Activated CD4-positive, alpha-beta T cell treated with anti-CD3 and anti-CD28 coated beads for 48 hours (primary cell): ENCODE measurements around the gene IGFLR1.
A peak's percentile ranks its signal among the peaks of the same experiment; 100 is the strongest.

ENCODE experiments used
- DNase-seq: peaks from one replicate; pipeline ENCODE4 v3.0.0-alpha.2; 2020

The IGFLR1 gene

DNA sequence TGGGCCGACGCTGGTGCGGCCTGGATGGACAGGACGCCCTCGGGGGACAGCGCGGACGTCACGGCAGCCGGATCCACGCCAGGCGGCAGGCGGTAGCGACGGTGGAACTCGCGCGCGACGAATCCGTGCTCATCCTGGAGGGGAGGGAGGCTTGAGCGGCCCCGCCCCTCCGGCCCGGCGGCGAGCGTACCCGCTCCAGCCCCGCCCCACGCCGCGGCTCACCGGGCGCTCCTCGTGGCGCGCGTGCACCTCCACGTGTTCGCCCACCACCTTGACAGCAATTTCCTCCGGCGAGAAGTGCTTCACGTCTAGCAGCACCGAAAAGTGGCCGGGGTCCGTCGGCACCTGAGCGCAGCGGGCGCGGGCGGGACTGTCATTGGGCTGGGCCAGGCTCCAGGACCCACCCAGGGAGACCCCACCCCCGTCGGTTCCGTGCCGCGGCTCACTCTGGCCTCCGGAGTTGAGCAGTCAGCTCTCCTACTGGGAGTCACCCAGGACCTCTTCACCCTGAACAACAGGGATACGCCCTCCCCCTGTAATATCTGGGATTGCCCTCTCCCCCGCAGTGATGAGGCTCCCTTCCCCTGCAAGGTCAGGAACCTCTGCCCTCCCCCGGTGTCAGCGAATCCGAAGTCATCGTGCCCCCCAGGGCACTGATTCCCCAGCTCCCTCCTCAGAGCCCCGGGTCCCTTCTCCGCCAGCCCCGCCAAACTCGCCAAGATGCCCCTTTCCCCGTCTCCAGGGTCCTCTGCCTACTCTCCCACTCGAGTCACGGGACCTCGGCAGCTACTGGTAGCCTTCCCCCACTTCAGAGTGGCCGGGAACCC lies 13.5 kb upstream of the IGFLR1 start:
- peak; percentile 71 for DNase-seq

DNA sequence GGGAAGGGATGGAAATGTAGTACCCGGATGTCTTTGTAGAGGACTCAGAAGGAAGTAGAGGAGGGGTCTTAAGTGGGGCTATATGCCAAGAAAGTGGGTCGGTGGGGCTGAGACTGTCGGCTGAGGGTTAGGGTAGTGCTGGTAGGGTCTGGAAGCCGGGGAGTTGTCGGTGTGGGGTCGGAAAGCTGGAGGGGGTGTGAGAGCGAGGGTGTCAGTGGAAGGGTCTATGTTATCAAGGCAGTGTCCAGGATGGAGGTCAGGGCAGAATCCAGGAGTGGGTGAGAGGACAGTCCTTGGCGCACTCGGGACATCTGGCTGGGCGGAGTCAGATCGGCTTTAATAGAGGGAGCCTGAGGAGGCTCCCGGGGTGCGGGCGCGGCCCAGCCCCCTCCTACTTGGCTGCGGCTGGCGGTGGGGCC lies 12.9 kb upstream of the IGFLR1 start:
- no peak for DNase-seq

DNA sequence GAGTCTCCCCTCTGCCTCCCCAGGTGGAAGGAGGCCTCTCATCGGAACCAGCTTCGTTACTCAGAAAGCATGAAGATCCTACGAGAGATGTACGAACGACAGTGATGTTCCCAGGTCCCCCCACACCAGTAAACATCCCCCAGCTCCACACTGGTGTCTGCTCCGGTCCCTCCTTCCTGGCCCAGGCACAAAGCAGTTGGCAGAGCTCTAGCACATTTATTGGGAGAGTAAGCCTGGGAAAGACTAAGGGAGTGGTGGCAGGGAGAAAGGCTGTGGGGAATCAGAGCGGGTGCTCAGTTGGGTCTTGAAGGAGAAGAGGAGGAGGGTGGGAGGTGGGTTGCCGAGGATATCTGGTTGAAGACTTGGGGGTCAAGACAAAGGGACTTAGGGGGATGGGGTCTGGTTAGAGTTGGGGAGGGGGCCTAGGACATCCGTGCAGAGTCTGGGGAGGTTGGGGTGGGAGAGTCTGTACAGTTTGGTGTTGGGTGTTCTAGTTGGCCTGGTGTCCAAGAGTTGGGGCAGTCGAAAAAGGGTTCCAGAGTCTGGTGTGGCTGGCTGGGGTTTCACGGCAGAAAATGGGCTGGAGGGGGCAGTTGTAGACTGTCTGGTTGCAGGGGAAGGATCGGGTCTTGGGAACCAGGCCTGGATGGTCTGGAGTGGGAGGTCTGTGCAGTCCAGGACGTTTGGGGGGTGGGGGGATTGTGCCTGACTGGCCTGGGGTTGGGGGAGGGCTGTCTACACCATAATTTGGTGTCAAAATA lies 12.3 kb upstream of the IGFLR1 start:
- no peak for DNase-seq

DNA sequence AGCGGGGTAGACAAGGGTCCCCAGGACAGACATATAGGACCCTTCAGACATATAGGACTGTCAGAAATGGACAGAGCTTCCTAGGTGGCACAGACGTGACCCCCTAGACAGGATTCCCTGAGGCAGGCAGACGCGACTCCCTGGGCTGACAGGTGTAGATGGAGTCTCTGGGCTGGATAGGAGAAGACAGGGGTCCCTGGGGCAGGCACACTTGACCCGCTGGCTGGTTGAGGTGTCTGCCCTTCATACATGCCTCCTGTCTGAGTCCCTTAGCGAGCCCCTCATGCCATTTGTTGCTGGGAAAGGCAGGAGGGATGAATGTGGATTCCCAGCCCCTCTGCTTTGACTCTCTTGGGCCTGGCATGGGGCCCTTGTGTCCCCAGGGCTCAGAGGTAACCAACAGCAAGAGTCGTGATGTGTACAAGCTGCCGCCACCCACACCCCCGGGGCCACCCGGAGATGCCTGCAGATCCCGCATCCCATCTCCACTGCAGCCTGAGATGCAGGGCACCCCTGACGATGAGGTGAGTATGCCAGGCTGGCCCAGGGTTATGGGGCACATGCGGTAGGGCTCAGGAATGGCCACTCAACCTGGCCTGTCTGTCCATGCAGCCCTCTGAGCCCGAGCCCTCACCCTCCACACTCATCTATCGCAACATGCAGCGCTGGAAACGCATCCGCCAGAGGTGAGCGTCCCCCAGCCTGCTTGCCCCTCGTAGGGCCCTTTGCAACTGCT lies 11.6 kb upstream of the IGFLR1 start:
- no peak for DNase-seq

DNA sequence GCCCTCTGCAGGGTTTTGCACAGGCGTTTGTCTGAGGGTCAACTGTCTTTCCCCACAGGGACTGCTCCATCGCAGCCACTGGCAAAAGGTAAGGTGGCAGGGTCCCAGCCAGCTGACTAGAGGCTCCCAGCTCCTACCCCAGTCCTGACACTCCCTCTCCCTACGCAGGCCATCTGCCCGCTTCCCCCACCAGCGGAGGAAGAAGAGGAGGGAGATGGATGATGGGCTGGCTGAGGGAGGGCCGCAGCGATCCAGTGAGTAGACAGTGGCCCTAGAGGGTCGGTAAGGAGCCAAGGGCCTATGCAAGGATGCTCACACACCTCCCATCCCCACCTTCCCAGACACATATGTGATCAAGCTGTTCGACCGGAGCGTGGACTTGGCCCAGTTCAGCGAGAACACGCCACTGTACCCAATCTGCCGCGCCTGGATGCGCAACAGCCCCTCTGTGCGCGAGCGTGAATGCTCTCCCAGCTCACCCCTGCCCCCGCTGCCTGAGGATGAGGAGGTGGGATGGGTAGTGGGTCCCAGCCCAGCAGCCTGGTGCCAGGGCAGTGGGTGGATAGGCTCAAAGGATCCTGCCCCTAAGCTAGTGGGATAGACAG lies 10.6 kb upstream of the IGFLR1 start:
- no peak for DNase-seq

DNA sequence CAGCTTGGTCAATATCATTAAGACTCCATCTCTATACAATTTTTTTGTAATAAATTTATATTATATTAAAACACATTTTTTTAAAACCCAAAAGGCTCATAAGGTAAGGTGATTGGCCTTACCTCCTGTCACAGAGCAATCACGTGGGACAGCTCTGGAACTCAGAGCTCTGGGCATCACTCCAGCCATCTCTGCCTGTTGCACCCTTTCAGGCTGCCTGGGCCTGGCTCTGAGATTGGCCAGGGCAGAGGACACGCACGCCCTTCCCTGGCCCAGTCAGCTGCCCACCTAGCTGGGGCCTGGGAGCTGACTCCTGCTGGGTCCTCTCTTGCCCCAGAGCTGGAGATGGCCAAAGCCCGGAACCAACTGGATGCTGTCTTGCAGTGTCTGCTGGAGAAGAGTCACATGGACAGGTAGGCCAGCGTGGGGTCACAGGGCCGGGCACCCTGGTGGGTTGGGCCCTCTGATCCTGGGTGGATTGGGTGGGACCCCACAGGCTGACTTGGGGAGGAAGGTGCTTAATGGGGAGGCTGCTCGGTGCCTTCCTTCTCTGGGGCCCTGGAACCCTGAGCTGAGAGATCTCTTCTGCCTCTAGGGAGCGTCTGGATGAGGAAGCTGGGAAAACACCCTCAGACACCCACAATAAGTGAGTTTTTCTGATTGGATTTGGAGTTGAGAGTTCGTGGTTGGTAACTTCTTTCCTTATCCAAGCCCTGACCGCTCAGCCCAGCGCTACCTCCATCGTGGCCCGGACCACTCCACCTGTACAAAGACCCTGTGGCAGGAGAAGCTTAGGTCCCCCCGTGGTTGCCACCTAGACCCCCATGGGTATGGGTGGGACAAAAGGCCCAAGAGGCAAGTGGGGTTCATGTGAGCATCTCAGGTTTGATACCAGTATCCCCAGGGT lies 9.8 kb upstream of the IGFLR1 start:
- no peak for DNase-seq

DNA sequence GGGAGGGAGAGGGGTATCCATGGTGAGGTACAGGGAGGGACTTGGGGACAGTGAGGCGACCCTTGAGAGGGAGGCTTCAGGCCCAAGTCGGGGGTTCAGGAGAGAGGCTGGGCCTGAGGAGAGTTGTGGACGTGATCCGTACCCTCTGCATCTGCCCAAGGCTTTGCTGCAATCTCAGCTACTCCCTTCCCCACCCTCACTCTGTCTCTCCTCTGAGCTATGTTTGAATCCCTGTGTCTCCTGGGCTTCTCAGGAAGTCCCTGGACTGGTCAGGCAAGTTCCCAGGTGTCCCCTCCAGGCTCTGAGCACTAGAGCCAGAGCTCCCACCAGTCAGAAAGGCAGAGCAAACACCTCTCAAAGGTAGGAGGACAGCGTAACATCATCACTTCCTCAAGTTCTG lies 7.9 kb upstream of the IGFLR1 start:
- DNase-seq: no peak

DNA sequence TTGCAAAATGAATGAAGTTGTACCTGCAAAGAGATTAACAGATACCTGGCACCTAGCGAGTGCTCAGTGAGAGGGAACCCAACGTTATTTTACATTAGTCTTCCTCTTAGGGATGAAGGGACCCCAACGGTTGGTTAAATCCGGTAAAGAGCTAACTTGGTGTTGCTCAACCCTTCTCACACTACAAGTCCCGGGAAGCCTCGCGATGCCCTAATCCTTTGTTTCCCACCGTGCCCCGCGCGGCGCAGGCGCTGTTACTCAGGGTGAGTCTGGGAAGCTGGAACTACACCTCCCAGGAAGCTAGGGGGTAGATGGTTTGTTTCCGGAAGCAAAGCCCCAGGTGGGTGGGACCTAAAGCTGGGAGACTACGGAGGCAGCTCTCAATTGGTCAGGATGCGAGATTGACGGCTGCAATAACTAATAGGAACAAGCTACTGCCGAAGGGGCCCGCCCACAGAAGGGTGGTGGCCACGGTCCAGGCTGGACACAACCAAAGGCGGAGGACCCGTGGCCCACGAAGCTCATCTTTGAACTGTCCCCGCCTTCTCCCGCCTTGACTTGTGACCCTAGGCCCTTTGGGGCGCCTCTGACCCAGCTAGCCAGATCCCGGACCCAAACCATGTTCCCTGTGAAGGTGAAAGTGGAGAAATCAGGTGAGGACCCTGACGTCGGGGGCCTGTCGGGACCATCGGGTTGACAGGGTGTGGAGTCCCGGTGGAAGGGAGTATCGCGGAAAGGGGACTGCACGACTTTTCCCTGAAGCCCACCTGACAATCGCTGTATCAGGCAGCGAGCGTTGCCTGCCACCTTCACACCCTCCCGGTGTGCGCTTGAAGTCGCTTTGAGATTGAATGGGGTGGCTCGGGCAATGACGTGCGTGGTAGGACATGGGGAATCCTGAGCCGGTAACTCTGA lies 6.1 kb upstream of the IGFLR1 start, which contains the start of gene LIN37:
LIN37 (plus strand) TSS at position 471 of the 915 bp plus-strand sequence; CDS start at position 620, 149 bp downstream.
- peak; percentile 99 for DNase-seq

DNA sequence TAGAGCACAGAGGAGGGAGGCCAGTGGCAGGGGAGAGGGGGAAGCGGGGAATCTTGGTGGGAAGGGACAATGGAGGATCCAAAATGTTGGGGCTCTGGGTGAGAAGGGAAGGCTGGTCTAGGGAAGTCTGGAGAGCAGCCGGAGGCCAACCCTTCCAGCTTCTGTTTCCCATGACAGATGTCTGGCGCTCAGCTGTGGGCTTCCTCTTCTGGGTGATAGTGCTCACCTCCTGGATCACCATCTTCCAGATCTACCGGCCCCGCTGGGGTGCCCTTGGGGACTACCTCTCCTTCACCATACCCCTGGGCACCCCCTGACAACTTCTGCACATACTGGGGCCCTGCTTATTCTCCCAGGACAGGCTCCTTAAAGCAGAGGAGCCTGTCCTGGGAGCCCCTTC lies 4.3 kb upstream of the IGFLR1 start:
- DNase-seq: no peak

DNA sequence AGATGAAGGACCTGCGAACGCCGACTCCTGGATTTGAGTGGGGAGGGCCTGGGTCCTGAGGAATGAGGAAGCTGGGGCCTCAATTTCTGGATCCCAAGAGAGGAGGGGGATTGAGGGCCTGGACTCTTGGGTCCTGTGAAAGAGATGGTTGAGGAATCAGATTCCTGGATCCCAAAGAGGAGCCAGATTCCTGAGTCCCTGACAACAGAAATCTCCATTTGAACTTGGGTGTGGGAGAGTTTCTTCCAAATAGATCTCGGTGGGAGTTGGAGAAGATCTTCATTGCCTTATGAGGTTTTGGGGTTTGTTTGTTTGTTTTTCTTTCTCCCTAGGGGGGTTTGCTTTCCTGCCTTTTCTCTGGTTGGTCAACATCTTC lies 3.8 kb upstream of the IGFLR1 start:
- DNase-seq: no peak

DNA sequence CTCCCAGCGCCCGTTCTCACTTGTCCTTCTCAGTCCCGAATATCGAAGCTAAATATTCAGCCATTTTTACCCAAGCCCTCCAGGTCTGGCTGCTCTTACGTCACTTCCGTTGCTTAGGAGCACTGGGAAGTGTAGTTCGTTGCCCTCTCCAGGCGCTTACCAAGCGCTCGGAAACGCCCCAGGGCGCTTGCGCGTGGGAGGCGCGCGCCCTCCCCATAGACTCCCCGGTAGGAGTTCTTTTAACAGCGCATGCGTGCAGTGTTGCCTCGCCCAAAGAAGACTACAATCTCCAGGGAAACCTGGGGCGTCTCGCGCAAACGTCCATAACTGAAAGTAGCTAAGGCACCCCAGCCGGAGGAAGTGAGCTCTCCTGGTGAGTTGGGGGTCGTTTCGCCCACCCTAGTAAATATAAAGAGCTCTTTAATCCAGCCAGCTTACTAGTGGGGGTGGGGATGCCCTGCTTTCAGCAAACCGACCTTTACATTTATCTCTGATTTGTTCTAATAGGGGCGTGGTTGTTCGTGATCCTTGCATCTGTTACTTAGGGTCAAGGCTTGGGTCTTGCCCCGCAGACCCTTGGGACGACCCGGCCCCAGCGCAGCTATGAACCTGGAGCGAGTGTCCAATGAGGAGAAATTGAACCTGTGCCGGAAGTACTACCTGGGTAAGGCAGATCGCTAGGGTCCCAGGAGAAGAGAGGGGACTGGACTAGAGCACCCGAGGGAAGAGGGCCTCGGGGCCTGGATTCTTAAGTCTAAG lies 3.3 kb upstream of the IGFLR1 start, which contains the start of the genes PSENEN and U2AF1L4:
PSENEN (plus strand) TSS at position 324 of the 759 bp plus-strand sequence; CDS start at position 604, 280 bp downstream.
U2AF1L4 (minus strand) TSS at position 91 of the 759 bp plus-strand sequence; CDS start at position 64, 27 bp downstream.
- DNase-seq: peak; percentile 96

DNA sequence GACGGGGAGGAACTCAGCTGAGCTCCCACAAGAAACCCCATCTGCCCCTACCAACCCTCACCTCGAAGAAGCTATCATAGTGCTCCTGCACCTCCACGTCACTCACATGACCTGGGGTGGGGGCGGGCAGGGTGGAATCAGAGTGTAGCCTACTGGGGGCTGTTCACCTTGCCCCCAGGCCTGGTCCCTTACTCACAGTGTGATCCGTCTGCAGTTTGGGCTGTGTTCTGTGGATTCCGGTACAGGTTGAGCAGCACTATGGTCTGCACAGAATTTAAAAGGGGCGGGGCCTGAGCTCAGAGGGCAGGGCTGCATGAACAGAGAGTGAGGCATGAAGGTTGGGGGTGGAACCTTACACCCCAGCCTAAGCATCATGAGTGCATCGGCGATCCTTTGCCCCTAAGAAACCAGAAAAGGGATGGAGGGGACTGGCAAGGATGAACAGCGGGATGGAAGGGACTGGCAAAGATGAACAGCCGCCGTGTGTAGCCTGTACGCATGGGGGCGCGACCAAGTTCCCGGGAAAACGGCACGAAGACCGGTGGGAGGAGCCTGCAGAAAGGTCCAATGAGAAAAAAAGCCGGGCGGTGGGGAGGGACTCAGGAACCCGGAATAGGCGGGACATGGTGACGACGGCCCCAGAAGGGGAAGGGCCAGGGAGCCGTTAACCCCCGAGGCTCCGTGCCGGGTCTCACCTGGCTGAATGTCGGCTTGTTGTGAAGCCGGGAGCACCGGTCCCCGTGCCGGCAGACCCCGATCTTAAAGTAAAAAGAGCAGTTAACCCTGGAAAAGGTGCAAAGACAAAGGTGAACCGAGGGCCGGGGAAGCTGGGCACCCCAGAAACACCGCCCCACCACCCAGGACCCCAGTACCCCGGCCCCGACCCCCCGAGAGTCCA lies 2.4 kb upstream of the IGFLR1 start:
- DNase-seq: peak; percentile 95

DNA sequence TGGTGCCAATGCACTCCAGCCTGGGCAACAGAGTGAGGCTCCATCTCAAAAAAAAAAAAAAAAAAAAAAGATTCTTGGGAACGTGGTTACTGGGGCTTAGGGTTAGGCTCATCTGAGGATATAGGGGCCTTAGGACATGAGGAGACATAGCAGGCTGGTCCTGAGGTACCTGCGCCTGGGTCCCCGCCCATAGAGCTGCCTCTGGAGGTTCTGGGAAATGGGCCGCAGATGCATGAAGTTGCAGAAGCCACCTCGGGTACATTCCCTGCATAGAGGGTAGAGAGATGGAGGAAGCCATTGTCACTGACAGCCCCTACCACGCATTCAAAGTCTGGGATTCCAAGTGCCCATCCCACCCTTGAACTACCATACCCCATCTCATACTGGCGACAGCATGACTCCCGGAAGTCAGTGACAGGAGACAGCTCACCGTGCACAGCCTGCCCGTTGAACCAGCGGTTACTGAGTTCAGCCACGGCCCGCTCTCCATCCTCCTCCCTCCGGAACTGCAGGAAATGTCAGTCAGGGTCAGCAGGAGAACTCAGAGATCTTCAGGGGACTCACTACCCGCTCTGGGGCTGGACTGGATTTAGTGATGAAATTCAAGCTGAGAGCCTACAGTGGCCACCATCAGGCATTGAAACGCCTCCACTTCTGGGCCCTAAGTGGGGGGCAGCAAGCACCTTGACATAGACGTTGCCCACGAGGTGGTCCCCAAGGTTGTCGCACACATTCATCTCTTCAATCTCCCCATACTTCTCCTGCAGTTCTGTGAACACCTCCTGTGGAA lies 1.6 kb upstream of the IGFLR1 start:
- DNase-seq: no peak

DNA sequence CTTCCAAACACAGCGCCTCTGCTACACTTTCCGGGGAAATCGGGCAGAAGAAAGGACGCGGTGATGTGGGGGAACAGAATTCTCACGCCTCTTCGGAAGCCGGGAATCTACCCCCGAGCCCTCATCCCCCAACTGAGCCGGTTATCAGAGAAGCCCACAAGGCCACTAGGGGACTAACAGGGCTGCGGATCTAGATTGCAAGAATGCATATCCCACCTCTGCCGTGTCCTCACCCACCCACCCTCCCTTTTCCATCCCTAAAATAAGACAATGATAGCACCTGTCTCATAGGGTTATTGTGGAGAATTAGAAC lies 1.1 kb downstream of the IGFLR1 start:
- no peak for DNase-seq

DNA sequence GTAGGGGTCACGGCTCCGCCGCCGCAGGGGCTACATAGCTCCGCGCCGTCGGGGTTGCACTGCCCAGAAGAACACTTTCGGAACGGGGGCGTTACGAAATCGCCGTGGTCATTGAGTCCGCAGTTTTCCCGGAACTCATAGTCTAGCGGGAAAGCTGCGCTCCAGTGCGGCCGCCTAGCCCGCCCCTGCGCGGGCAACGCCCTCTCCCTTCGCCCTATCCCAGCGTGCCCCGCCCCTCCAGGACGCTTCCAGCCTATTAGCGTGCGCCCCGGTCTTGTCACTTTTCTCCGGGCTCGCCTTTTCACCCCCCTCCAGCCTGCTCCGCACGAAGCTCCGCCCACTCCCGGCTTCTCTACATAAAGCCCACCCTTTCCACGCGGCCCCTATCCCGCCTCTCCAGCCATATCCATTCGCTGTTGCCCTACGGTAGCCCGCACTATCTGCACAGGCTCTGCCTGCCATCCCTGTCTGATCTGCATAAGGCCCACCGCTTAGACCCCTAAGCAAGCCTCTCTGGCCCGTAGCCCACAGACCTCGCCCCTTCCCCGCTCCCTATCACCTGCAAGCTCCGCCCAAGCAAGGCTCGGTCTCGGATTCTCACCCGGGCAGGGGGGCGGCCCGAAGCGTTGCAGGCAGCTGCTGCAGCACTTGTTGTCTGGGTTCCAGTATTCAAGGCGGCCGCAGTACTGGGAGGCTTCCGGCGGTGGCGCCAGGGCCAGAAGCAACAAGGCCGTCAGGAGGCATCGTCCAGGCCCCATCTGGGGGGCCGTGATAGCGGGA lies 1.6 kb downstream of the IGFLR1 start:
- DNase-seq: peak; percentile 98

DNA sequence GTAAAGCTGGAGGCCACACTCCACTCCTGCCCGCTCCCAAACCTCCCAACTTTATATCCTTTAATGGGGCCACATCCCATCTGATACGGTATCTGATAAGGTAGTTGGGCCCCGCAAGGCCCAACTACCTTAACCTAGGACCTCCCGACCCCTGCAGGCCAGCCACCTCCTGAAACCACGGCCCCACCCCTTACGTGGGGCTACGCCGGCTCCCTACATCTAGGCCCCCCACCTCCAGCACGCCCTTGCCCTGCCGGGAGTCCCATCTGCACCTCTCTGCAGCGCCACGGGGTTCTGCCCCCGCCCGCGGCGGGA lies 2.2 kb downstream of the IGFLR1 start:
- DNase-seq: no peak
